ENCODE measurements around the gene OSBPL5.

The OSBPL5 gene

DNA sequence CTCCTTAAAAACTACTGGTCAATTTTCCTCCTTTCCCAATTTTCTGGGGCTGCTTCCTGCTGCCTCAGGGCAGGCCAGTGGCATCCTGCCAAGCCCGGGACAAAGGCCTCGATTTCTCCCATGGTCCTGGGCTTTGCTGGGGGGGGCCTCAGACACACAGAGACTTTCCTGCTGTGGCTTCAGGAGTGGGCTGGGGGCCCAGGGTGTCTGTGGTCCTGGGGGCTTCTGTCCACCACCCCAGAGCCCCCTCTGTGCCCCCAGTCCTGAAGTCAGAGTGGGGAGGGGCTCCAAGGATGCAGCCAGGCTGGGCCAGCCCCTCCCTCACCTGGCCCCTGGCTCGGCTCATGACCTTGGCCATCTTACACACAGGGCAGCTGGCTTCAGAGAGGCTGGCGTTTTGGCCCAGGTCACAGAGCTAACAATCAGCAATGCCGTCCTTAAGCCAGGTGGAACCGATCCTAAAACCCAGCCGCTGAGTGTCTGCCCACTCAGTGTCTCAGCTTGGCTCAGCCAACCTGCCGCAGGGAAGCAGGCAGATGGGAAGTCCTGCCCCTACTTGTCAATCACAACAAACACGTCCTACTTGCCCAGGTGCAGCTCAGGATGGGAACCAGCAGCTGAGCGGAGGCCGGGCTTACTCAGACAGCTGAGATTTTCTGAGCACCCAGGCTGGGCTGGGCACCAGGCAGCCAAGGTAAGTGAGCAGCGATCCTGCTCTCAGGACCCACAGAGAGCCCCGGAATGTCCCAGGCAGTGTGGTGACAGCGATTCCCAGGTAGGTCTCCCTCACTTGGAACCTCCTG, 34.6 kb downstream of the OSBPL5 start:
- no peak overlapping the region for H3K4me3 ChIP-seq (ENCODE audit: low read depth, low read length)
- no peak overlapping the region for H3K9ac ChIP-seq (ENCODE audit: low read depth, low read length)
- no peaks in the 10 kb centered on the region for H3K9me3 ChIP-seq (ENCODE audit: control insufficient read depth, insufficient read depth, low read length)
- no peaks in the 10 kb centered on the region for H3K4me1 ChIP-seq (ENCODE audit: control insufficient read depth, insufficient read depth, low read length)
- no peaks in the 10 kb centered on the region for H3K27me3 ChIP-seq (ENCODE audit: control insufficient read depth, insufficient read depth, low read length)
- no peaks in the 10 kb centered on the region for H3K36me3 ChIP-seq (ENCODE audit: control insufficient read depth, insufficient read depth, low read length)

DNA sequence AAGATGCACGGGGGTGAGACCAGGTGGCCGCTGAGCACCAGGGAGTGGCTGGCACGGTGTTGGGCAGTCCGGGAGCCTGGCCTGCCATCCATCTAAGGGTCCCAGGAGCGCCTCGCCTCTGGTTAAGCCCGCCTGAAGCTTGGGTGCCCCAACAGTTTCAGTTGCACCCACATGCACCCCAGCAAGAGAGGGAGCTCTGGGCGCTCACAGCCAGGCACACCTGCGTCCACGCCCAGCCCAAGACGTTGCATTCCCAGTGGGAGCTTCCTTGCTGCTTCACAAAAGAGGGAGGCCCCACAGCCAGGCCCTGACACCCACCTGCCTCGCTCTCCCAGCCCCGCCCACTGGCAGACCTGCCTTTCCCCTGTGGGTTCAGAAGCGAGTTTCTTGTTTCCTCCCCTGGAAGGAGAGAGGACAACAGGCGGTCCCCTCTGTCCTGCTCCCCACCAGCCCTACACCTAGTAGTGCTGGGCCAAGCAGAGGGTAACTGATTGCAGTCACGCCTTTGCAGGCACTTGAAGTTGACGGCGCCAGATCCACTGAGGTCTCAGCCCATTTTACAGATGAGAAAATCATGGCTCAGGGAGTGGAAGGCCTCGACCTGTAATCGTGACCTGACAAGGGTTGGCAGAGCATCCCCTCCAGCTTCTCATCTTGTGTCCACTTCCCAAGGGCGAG, 35.4 kb downstream of the OSBPL5 start:
- Histone ChIP-seq H3K9ac (ENCODE audit: low read depth, low read length) (no peak overlapping the region), H3K4me3 (ENCODE audit: low read depth, low read length) (no peak overlapping the region), H3K36me3 (ENCODE audit: control insufficient read depth, insufficient read depth, low read length) (peaks cover 1% of the 10 kb centered on the region), H3K9me3 (ENCODE audit: control insufficient read depth, insufficient read depth, low read length) (no peaks in the 10 kb centered on the region), H3K27me3 (ENCODE audit: control insufficient read depth, insufficient read depth, low read length) (no peaks in the 10 kb centered on the region), H3K4me1 (ENCODE audit: control insufficient read depth, insufficient read depth, low read length) (no peaks in the 10 kb centered on the region)

DNA sequence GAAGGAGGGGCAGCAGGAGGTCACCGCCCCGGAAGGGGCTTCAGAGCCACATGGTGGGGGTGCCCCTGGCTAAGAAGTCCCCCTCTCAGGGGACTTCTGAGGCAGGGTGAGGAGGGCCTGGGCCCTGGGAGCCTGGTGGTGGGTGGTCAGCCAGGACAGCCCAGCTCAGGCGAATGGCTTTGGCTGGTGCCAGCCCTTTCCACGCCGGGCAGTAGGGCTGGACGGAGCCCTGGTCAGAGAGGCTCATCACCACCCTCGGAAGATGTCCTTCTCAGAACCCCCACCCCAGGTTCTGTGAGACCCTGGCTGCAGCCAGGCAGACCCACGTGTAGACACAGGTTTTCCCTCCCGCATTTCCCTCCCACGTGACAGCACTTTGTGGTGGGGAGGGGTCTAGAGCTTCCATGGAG, 35.9 kb downstream of the OSBPL5 start:
- Histone ChIP-seq H3K9ac (ENCODE audit: low read depth, low read length) (no peak overlapping the region), H3K27me3 (ENCODE audit: control insufficient read depth, insufficient read depth, low read length) (no peaks in the 10 kb centered on the region), H3K36me3 (ENCODE audit: control insufficient read depth, insufficient read depth, low read length) (peaks cover 3% of the 10 kb centered on the region), H3K4me1 (ENCODE audit: control insufficient read depth, insufficient read depth, low read length) (no peaks in the 10 kb centered on the region), H3K4me3 (ENCODE audit: low read depth, low read length) (no peak overlapping the region), H3K9me3 (ENCODE audit: control insufficient read depth, insufficient read depth, low read length) (no peaks in the 10 kb centered on the region)

DNA sequence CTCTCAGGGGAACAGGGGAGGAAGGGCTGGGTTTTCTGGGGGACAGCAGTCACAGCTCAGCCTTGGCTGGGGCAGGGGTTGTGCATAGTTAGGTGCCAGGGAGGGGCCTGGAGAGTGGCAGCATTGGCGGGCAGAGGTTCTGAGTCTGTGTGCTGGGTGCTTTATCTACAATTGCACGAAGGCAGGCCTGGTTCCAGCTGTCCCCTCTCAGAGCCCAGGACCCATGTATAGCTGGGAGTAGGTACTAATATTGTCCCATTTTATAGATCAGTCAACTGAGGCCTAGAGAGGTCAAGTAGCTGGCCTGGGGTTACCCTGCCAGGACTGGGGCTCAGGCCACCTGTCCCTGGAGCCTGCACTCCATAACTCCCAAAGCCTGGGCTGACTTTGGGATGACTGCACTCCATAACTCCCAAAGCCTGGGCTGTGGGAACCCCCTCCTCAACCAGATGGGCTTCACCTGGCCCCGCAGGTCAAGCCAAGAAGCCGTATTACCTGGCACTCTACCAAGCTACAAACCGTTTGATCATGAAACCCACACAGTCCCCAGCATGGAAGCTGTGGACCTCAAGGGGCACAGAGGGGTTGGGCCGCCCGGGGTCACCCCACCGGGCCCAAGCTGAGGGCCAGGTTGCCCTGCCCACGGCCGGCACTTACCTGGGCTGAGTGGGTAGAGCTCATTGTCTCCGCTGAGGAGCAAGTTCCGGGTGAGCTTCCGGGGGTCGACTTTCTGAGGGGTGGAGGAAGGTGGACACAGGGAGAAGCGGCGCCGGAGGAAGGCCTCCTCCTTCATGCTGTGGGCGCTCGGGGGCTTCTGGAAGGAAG, 36.5 kb downstream of the OSBPL5 start:
- Histone ChIP-seq H3K4me3 (ENCODE audit: low read depth, low read length) (no peak overlapping the region), H3K9me3 (ENCODE audit: control insufficient read depth, insufficient read depth, low read length) (no peaks in the 10 kb centered on the region), H3K36me3 (ENCODE audit: control insufficient read depth, insufficient read depth, low read length) (peaks cover 3% of the 10 kb centered on the region), H3K9ac (ENCODE audit: low read depth, low read length) (no peak overlapping the region), H3K4me1 (ENCODE audit: control insufficient read depth, insufficient read depth, low read length) (no peaks in the 10 kb centered on the region), H3K27me3 (ENCODE audit: control insufficient read depth, insufficient read depth, low read length) (no peaks in the 10 kb centered on the region)

DNA sequence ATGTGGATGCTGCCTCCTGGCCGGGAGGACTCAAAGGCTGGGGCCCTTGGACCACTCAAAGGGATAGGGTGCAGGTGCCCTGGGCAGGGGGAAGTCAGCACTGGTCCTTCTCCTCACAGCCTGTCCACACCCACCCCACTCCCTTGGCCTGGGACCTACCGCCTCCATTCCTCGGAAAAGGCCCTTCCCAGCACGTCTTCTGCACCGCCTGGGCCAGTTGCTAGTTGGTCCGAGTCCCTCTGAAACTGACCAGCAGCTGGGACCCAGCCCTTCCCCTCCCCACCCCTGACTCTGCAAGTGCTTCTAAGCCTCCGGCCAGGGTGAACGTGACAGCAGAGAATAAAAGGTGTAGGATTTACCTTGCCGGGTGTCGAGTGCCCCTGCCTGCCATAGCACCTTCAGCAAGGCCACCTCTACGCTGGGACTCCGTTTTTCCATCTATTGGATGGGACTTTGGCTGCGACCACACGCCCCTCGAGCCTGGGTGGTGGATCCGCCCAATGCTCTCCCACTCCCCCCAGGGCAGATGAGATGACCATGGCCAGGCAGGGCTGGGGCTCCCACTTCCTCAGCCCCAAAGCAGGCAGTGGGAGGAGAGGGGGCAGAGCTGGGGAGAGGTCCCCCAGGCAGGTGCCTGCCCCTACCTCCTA, 37.3 kb downstream of the OSBPL5 start:
- Histone ChIP-seq H3K36me3 (ENCODE audit: control insufficient read depth, insufficient read depth, low read length) (peaks cover 3% of the 10 kb centered on the region), H3K9ac (ENCODE audit: low read depth, low read length) (no peak overlapping the region), H3K4me1 (ENCODE audit: control insufficient read depth, insufficient read depth, low read length) (no peaks in the 10 kb centered on the region), H3K9me3 (ENCODE audit: control insufficient read depth, insufficient read depth, low read length) (no peaks in the 10 kb centered on the region), H3K27me3 (ENCODE audit: control insufficient read depth, insufficient read depth, low read length) (no peaks in the 10 kb centered on the region), H3K4me3 (ENCODE audit: low read depth, low read length) (no peak overlapping the region)

DNA sequence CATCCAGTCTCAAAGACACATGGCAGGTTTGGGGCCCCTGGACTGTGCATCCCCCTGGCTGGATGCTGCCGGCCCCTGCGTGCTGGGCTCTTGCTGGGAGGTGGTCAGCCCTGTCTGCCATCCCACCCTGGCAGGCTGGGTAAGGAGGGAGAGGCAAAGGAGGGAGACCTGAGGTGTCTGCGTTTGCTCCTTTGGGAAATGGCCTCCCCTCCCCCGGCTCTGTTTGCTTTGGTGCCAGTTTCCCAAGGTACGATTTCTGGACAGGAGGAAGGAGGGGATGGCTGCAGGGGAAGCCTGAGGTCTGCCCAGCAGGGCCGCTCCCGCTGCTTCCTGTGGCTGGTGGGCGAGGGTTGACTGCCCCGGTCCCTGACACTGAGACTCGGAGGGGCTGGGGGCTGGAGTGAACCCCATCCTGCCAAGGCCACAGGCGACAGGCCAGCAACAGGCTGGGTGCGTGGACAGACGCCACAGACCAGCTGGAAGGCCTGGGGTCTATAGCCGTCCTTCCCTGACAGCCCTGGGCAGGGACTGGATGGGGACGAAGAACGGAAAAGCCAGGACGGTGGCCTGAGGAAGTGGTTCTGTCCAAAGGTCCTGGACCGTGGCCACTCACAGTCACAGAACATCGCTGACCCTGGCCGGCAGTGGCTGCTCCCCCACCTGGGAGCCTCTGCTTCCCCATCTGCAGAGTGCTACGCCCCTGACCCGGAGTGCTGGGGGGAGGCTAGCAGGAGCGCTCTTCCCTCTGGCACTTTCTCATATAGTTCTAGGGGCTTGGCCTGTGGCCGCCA, 38.0 kb downstream of the OSBPL5 start:
- Histone ChIP-seq H3K4me3 (ENCODE audit: low read depth, low read length) (no peak overlapping the region), H3K4me1 (ENCODE audit: control insufficient read depth, insufficient read depth, low read length) (no peaks in the 10 kb centered on the region), H3K36me3 (ENCODE audit: control insufficient read depth, insufficient read depth, low read length) (peaks cover 3% of the 10 kb centered on the region), H3K9ac (ENCODE audit: low read depth, low read length) (no peak overlapping the region), H3K27me3 (ENCODE audit: control insufficient read depth, insufficient read depth, low read length) (no peaks in the 10 kb centered on the region), H3K9me3 (ENCODE audit: control insufficient read depth, insufficient read depth, low read length) (no peaks in the 10 kb centered on the region)

DNA sequence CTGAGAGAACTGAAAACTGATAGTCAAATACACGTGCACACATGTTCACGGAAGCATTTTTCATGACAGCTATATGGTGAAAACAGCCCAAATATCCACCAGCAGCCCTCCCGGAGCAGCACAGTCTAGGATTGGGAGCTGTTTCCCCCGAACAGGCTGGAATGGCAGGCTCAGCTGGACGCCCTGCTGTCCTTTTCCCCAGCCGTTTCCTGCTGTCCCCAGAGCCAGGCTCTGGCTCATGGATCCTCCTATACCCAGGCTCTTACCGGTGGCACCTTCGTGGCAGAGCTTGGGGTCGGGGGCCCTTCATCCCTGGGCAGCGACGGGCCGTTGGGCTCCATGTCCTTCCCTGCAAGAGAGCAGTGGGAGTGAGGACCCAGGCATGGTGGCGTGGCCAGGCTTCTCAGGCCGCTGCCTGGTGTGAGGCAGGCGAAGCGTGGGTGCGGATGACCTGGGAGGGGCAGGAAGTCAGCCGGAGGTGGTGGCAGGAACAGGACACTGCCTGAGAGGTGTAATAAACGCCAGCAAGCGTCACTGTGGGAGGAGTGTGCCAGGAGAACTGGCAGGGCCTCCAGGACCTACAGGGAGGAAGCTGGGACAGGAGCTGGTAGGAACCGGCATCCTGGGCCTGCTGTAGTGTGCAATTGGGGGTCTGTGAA, 38.8 kb downstream of the OSBPL5 start:
- no peaks in the 10 kb centered on the region for H3K27me3 ChIP-seq (ENCODE audit: control insufficient read depth, insufficient read depth, low read length)
- peaks cover 3% of the 10 kb centered on the region for H3K36me3 ChIP-seq (ENCODE audit: control insufficient read depth, insufficient read depth, low read length)
- H3K4me1 ChIP-seq (ENCODE audit: control insufficient read depth, insufficient read depth, low read length), result no peaks in the 10 kb centered on the region
- H3K9me3 ChIP-seq (ENCODE audit: control insufficient read depth, insufficient read depth, low read length), result no peaks in the 10 kb centered on the region
- H3K9ac ChIP-seq (ENCODE audit: low read depth, low read length), result no peak overlapping the region
- H3K4me3 ChIP-seq (ENCODE audit: low read depth, low read length), result no peak overlapping the region

DNA sequence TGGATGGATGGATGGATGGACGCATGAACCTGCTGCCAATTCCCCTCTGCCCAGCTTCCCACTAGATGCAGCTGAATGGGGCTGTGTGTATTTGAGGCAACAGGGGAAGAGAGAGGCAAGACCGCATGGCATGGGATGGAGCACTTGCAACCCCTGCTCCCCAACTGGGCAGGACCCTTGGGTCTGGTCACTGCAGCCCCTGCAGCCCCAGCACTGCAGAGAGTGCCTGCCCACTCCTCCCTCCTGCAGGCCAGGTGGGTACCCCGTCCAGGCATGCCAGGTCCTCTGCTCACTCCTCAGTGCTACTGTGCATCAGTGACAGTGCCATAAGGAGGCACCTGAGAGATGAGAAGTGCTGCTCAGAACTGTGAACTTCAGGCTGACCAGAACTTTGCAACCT, 40.3 kb downstream of the OSBPL5 start:
- no peaks in the 10 kb centered on the region for H3K4me1 ChIP-seq (ENCODE audit: control insufficient read depth, insufficient read depth, low read length)
- H3K9me3 ChIP-seq (ENCODE audit: control insufficient read depth, insufficient read depth, low read length), result no peaks in the 10 kb centered on the region
- no peak overlapping the region for H3K4me3 ChIP-seq (ENCODE audit: low read depth, low read length)
- no peak overlapping the region for H3K9ac ChIP-seq (ENCODE audit: low read depth, low read length)
- no peaks in the 10 kb centered on the region for H3K27me3 ChIP-seq (ENCODE audit: control insufficient read depth, insufficient read depth, low read length)
- peaks cover 6% of the 10 kb centered on the region for H3K36me3 ChIP-seq (ENCODE audit: control insufficient read depth, insufficient read depth, low read length)

DNA sequence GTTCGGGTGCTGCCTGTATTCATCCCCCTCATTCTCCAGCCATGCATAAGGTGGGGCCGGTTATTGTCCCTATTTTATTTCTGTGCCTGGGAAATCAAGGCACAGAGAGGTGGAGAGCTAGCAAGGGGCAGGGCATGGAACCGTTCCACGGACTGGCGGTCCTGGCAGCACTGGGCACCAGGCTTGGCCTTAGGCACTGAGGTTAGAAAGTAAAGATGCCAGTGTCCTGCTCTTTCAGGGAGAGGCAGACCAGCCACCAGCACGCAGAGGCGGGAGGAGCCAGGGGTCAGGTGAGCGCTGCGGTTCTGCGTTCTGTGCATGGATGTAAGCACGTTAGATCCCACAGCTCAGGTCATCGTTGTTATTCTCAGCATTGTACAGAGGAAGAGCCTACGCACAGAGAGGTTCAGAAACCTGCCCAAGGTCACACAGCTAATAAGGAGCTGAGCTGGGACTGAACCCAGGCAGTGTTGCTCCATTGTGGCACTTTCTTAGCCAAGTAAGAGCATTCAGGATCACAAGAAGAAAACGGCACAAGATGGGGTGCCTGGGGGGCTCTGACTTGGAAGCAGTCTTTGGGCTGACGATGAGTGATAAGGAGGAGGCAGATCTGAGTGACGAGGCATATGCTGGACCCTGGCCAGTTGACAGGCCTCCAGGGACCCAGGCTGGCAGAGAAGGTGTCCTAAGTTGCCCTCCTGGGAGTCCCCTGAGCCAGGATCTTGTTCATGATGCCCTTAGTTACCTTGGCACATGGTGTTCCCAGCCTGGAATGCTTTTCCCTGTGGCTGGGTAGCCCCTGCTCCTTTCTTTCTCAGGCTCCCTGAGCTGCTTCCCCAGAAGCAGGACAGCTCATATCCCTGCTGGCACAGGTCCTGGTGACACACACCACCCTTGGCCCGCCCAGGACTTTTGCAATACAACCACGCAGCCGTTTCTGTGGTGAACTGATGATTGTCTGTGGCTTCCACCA, 41.1 kb downstream of the OSBPL5 start:
- Histone ChIP-seq H3K4me3 (ENCODE audit: low read depth, low read length) (no peak overlapping the region), H3K9me3 (ENCODE audit: control insufficient read depth, insufficient read depth, low read length) (no peaks in the 10 kb centered on the region), H3K36me3 (ENCODE audit: control insufficient read depth, insufficient read depth, low read length) (peaks cover 6% of the 10 kb centered on the region), H3K27me3 (ENCODE audit: control insufficient read depth, insufficient read depth, low read length) (no peaks in the 10 kb centered on the region), H3K4me1 (ENCODE audit: control insufficient read depth, insufficient read depth, low read length) (no peaks in the 10 kb centered on the region), H3K9ac (ENCODE audit: low read depth, low read length) (no peak overlapping the region)

DNA sequence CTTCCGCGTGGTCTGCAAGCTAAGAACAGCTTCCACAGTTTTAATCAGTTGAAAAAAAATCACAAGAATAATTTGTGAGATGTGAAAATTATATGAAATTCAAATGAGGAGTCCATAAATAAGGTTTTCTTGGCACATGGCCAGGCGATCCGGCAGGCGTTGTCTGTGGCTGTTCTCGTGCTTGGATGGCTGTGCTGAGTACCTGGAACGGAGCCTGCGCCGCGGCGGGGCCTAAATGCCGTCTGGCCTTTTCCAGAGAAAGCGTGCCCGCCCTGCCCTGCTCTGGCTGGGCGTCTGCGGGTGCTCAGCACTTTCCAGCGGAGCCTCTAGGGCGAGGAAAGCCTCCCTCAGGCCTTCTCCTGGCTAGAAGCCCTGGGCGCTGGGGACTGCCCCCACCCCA, 41.8 kb downstream of the OSBPL5 start:
- no peaks in the 10 kb centered on the region for H3K4me1 ChIP-seq (ENCODE audit: control insufficient read depth, insufficient read depth, low read length)
- H3K27me3 ChIP-seq (ENCODE audit: control insufficient read depth, insufficient read depth, low read length), result no peaks in the 10 kb centered on the region
- peaks cover 6% of the 10 kb centered on the region for H3K36me3 ChIP-seq (ENCODE audit: control insufficient read depth, insufficient read depth, low read length)
- no peaks in the 10 kb centered on the region for H3K9me3 ChIP-seq (ENCODE audit: control insufficient read depth, insufficient read depth, low read length)
- no peak overlapping the region for H3K4me3 ChIP-seq (ENCODE audit: low read depth, low read length)
- H3K9ac ChIP-seq (ENCODE audit: low read depth, low read length), result no peak overlapping the region

Data from iPS-15b (cell line).